Caco-2 (cell line): Measurements from ENCODE around the gene ACLY. TPM values are rescaled to one million over a fixed set of nuclear protein-coding genes. Genes with fewer than 3 reads are reported as not detected.

Experiments
- BruUV-seq: library from RNA; stranded (reverse); fragments of 400-500 nt; replicated peaks from 2 replicates; lab custom pipeline; 2021; lab: Mats Ljungman, UMichigan
- CTCF ChIA-PET: fragments of 300-600 bp; sonication (Branson Sonifier 250); formaldehyde crosslinking; loops from one replicate; lab custom pipeline; 2022; ENCODE audit warnings: antibody characterized with exemption; lab: Charles Lee
- POLR2A ChIA-PET: fragments of 300-600 bp; sonication (Branson Sonifier 250); formaldehyde crosslinking; loops from one replicate; lab custom pipeline; 2022; ENCODE audit warnings: antibody characterized with exemption; lab: Charles Lee
- DNase-seq, 2 experiments: peaks; one replicate each; pipeline versions ENCODE4 v3.0.0 to v3.0.0-alpha.2; 2020 to 2022
- H3K27me3 ChIP-seq: replicated peaks from 2 replicates; pipeline ENCODE4 v1.6.0; 2011; ENCODE audit warnings: low read length; ENCODE audit not compliant: control insufficient read depth, insufficient read depth
- H3K36me3 ChIP-seq: 2 replicates; pipeline ENCODE4 v1.5.1; 2011; ENCODE audit warnings: low read length; ENCODE audit not compliant: control insufficient read depth, insufficient read depth
- H3K4me1 ChIP-seq: fragments of 250-450 bp; sonication (Bioruptor Pico); 2 replicates; pipeline ENCODE4 v1.5.1; 2020; ENCODE audit warnings: mild to moderate bottlenecking
- H3K4me3 ChIP-seq: 2 replicates; pipeline ENCODE4 v1.5.1; 2011; ENCODE audit warnings: low read depth, mild to moderate bottlenecking, control low read depth, low read length
- H3K9me3 ChIP-seq: fragments of 250-450 bp; sonication (Bioruptor Pico); 2 replicates; pipeline ENCODE4 v1.5.1; 2020; ENCODE audit warnings: mild to moderate bottlenecking, moderate library complexity
- H3K27ac Mint-ChIP-seq: one replicate; pipeline ENCODE4 v1.8.0; 2022; ENCODE audit warnings: mixed read lengths; ENCODE audit not compliant: unreplicated experiment
- H3K27me3 Mint-ChIP-seq: one replicate; pipeline ENCODE4 v1.8.0; 2022; ENCODE audit warnings: mixed read lengths; ENCODE audit not compliant: insufficient read depth, unreplicated experiment
- H3K36me3 Mint-ChIP-seq: one replicate; pipeline ENCODE4 v1.8.0; 2022; ENCODE audit warnings: mild to moderate bottlenecking, mixed read lengths; ENCODE audit not compliant: insufficient read depth, unreplicated experiment
- H3K4me1 Mint-ChIP-seq: one replicate; pipeline ENCODE4 v1.8.0; 2022; ENCODE audit warnings: low read depth, mixed read lengths; ENCODE audit not compliant: unreplicated experiment
- H3K4me3 Mint-ChIP-seq: one replicate; pipeline ENCODE4 v1.8.0; 2022; ENCODE audit warnings: mild to moderate bottlenecking, moderate library complexity, mixed read lengths; ENCODE audit not compliant: unreplicated experiment
- H3K9me3 Mint-ChIP-seq: one replicate; pipeline ENCODE4 v1.8.0; 2022; ENCODE audit warnings: mixed read lengths; ENCODE audit not compliant: unreplicated experiment
- CTCF ChIP-seq, 2 experiments: fragments of 200-600 bp in 1 of 2; IDR thresholded peaks; 1 replicate in 1 of 2; 2 replicates in 1 of 2; pipeline versions ENCODE4 v1.5.1 to v1.8.0; 2011 to 2022; ENCODE audit warnings: antibody characterized with exemption in 1 of 2, control low read depth in 1 of 2, inconsistent platforms in 1 of 2, low read depth in 1 of 2, low read length in 1 of 2, mild to moderate bottlenecking in 1 of 2, moderate library complexity in 1 of 2; ENCODE audit not compliant: insufficient read depth in 1 of 2, severe bottlenecking in 1 of 2, unreplicated experiment in 1 of 2
- intact Hi-C: fragments of 100-400 bp; cut with micrococcal nuclease; formaldehyde crosslinking; loops from one replicate; pipeline ENCODE4 v1.10.0; 2022; ENCODE audit not compliant: unreplicated experiment
- total RNA-seq: library from RNA; stranded (reverse); gene quantifications from 2 replicates; pipeline ENCODE4 v1.2.3, GENCODE V29; 2022

Gene ACLY
- total RNA-seq, 1 experiment from 2014 or later: 246 TPM

DNA sequence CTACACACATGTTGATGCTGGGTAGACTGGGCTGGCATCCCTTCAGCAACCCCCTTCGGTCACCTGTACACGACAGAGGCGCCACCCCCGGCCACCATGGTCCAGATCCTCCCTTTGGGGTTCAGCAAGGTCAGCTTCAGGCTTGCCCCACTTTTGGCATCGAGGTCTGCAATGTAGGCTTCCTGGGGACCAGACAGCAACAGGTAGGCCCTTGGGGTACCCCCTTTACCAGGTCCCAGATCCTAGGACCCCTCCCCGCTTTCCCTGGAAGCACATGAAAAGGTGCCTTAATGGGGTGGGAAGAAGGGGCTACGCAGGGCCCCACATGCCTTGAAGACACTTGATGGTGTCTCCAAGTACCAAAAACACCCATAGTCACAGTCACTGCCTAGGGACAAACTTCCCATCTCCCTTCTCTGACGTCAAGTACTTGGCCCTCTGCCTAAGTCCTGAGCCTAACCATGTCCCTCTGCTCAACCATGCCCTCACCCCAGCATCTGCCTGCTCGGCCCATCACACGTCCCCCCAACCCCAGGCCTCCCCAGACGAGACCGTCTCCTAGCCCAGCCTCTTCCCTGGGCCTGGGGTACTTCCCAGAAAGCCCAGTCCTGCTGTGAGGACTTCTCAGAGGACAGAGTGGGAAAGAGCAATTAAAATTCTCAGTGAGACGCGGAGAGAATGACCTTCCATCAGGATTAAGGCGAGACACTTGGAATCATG, 12.1 kb downstream of the ACLY start:
- no peak for TF ChIP-seq CTCF (IDR thresholded peaks at IDR 0.05; ENCODE audit: insufficient read depth in 1 of 2, low read depth in 1 of 2, low read length in 1 of 2, severe bottlenecking in 1 of 2, unreplicated experiment in 1 of 2)
- DNase-seq: no peak
- Mint-ChIP-seq H3K9me3 (no peaks in the 10 kb centered on the region), H3K4me3 (no peak overlapping the region), H3K36me3 (peaks cover 90% of the 10 kb centered on the region), H3K27me3 (no peaks in the 10 kb centered on the region), H3K27ac (no peak overlapping the region), H3K4me1 (peaks cover 21% of the 10 kb centered on the region)
- ChIA-PET POLR2A (interaction anchor here (2.1 kb wide), 1 partner anchor 12 kb away, joined by 11 read pairs; the partner anchor contains the start of gene ACLY), CTCF (no interaction called here)
- Histone ChIP-seq H3K4me3 (no peak overlapping the region), H3K4me1 (peaks cover 30% of the 10 kb centered on the region), H3K9me3 (no peaks in the 10 kb centered on the region), H3K36me3 (peaks cover 19% of the 10 kb centered on the region), H3K27me3 (no peaks in the 10 kb centered on the region)
- no TSS peak for BruUV-seq
- intact Hi-C loops: no loop called here

GRCh38 chr17:41905172-41905571, 13.6 kb downstream of the ACLY start:
- no peaks in the 10 kb centered on the region for H3K9me3 ChIP-seq
- peaks cover 18% of the 10 kb centered on the region for H3K36me3 ChIP-seq
- H3K27me3 ChIP-seq: no peaks in the 10 kb centered on the region
- H3K27me3 Mint-ChIP-seq: no peaks in the 10 kb centered on the region
- H3K4me1 ChIP-seq: peaks cover 30% of the 10 kb centered on the region
- ChIA-PET CTCF (no interaction called here), POLR2A (no interaction called here)
- no peak overlapping the region for H3K4me3 Mint-ChIP-seq
- H3K27ac Mint-ChIP-seq: no peak overlapping the region
- H3K9me3 Mint-ChIP-seq: no peaks in the 10 kb centered on the region
- no peak for DNase-seq
- no peak overlapping the region for H3K4me3 ChIP-seq
- intact Hi-C loops: no loop called here
- peaks cover 92% of the 10 kb centered on the region for H3K36me3 Mint-ChIP-seq
- peaks cover 19% of the 10 kb centered on the region for H3K4me1 Mint-ChIP-seq
- TF ChIP-seq CTCF (IDR thresholded peaks at IDR 0.05; ENCODE audit: insufficient read depth in 1 of 2, low read depth in 1 of 2, low read length in 1 of 2, severe bottlenecking in 1 of 2, unreplicated experiment in 1 of 2): no peak
- no TSS peak for BruUV-seq

- no peak overlapping the region for H3K27ac Mint-ChIP-seq
- H3K36me3 ChIP-seq: peaks cover 17% of the 10 kb centered on the region
- no TSS peak for BruUV-seq
- H3K4me3 ChIP-seq: no peak overlapping the region
- H3K9me3 Mint-ChIP-seq: no peaks in the 10 kb centered on the region
- TF ChIP-seq CTCF (IDR thresholded peaks at IDR 0.05; ENCODE audit: insufficient read depth in 1 of 2, low read depth in 1 of 2, low read length in 1 of 2, severe bottlenecking in 1 of 2, unreplicated experiment in 1 of 2): no peak
- no peaks in the 10 kb centered on the region for H3K9me3 ChIP-seq
- ChIA-PET POLR2A (no interaction called here), CTCF (no interaction called here)
- no peak for DNase-seq
- no peak overlapping the region for H3K4me3 Mint-ChIP-seq
- intact Hi-C loops: no loop called here
- H3K4me1 ChIP-seq: peaks cover 28% of the 10 kb centered on the region
- H3K27me3 Mint-ChIP-seq: no peaks in the 10 kb centered on the region
- peaks cover 13% of the 10 kb centered on the region for H3K4me1 Mint-ChIP-seq
- peaks cover 92% of the 10 kb centered on the region for H3K36me3 Mint-ChIP-seq
- no peaks in the 10 kb centered on the region for H3K27me3 ChIP-seq
These were observed 14.4 kb downstream of the ACLY start for GRCh38 chr17:41904242-41904841.
